ENCODE data around the gene LAMB4. TPM values are rescaled to one million over a fixed set of nuclear protein-coding genes. Genes with fewer than 3 reads are reported as not detected.

The LAMB4 gene
- total and polyA plus RNA-seq, 2 of the 8 experiments (the other 6 are each of a cell fraction or from before 2014, with no cell fraction given): not detected

- no peaks in the 10 kb centered on the region for H3K4me1 ChIP-seq (replicated peaks in 1 of 4; ENCODE audit: control insufficient read depth in 3 of 4, insufficient read depth in 4 of 4, low read length in 3 of 4)
- no peak overlapping the region for H2BK20ac ChIP-seq (ENCODE audit: low read length)
- H2BK5ac ChIP-seq (ENCODE audit: low read depth, low read length): no peak overlapping the region
- H3K4ac ChIP-seq (replicated peaks; ENCODE audit: insufficient read length, low read depth, low read length): no peak overlapping the region
- no peak overlapping the region for H2AFZ ChIP-seq (ENCODE audit: low read length)
- no peak overlapping the region for H3K4me3 ChIP-seq (ENCODE audit: extremely low read depth in 1 of 4, insufficient read depth in 2 of 4, low read depth in 3 of 4, low read length in 4 of 4)
- H3K79me2 ChIP-seq (ENCODE audit: control insufficient read depth in 1 of 2, insufficient read depth in 2 of 2, low read length in 2 of 2): no peaks in the 10 kb centered on the region
- H4K20me1 ChIP-seq (replicated peaks in 1 of 2; ENCODE audit: control insufficient read depth in 1 of 2, insufficient read depth in 2 of 2, low read length in 2 of 2): no peaks in the 10 kb centered on the region
- H3K27me3 ChIP-seq (replicated peaks in 1 of 4; ENCODE audit: control insufficient read depth in 3 of 4, extremely low read depth in 1 of 4, insufficient read depth in 3 of 4, low read length in 3 of 4): no peaks in the 10 kb centered on the region
- no peaks in the 10 kb centered on the region for H3K9me3 ChIP-seq (ENCODE audit: insufficient read depth in 2 of 2, low read depth in 1 of 2, low read length in 1 of 2)
- H3K9ac ChIP-seq (replicated peaks in 1 of 4; ENCODE audit: extremely low read depth in 1 of 4, low read depth in 3 of 4, low read length in 3 of 4): no peak overlapping the region
- H3K27ac ChIP-seq (ENCODE audit: low read depth, low read length): no peak overlapping the region
- no peak overlapping the region for H2BK12ac ChIP-seq (ENCODE audit: low read depth, low read length)
- H4K91ac ChIP-seq (replicated peaks; ENCODE audit: insufficient read length, low read length): no peak overlapping the region
- no peak overlapping the region for H2BK15ac ChIP-seq (ENCODE audit: low read length)
- CTCF ChIA-PET (ENCODE audit: partially characterized antibody): no interaction called here
- H3K56ac ChIP-seq (replicated peaks; ENCODE audit: insufficient read length, low read depth, low read length): no peak overlapping the region
- H3K4me2 ChIP-seq (ENCODE audit: insufficient read depth in 1 of 2, low read depth in 2 of 2, low read length in 2 of 2): no peak overlapping the region
- H3K18ac ChIP-seq (ENCODE audit: extremely low read depth, low read length): no peak overlapping the region
- no peak overlapping the region for H3K23ac ChIP-seq (ENCODE audit: insufficient read length)
- no peaks in the 10 kb centered on the region for H3K79me1 ChIP-seq (ENCODE audit: low read depth, low read length)
- H3K14ac ChIP-seq (ENCODE audit: insufficient read length): no peak overlapping the region
- no peaks in the 10 kb centered on the region for H3K36me3 ChIP-seq (ENCODE audit: control insufficient read depth in 2 of 4, insufficient read depth in 4 of 4, low read length in 3 of 4)
- H4K8ac ChIP-seq (ENCODE audit: extremely low read depth, insufficient read depth, low read length): no peak overlapping the region
- no peak for FAIRE-seq
- no peak overlapping the region for H4K5ac ChIP-seq (ENCODE audit: insufficient read length, low read depth, low read length)
- no peaks in the 10 kb centered on the region for H3K23me2 ChIP-seq (ENCODE audit: low read depth, low read length)
- H2BK120ac ChIP-seq (replicated peaks; ENCODE audit: low read depth, low read length): no peak overlapping the region
- TF ChIP-seq TAF1 (IDR thresholded peaks at IDR 0.05; ENCODE audit: low read depth, low read length): no peak
- TF ChIP-seq POU5F1 (IDR thresholded peaks at IDR 0.05; ENCODE audit: low read depth, low read length): no peak
- no peak for TF ChIP-seq FOSL1 (IDR thresholded peaks at IDR 0.05; ENCODE audit: insufficient read depth, low read depth, low read length)
- no peak for TF ChIP-seq ATF3 (IDR thresholded peaks at IDR 0.05; ENCODE audit: insufficient read depth, low read depth, low read length)
- no peak overlapping the region for H2AK5ac ChIP-seq (ENCODE audit: low read depth, low read length)
- POLR2A ChIA-PET (ENCODE audit: partially characterized antibody): no interaction called here
- DNase-seq (ENCODE audit: low read depth in 1 of 2, low spot score in 2 of 2): no peak
- WGBS, 2 experiments (ENCODE audit: extremely low coverage in 1 of 2, insufficient coverage in 1 of 2, insufficient read length in 1 of 2, insufficient replicate concordance in 2 of 2, low coverage in 1 of 2, low lambda C conversion rate in 2 of 2, missing lambda C conversion rate in 1 of 2): 84% methylated on average over 2 of the region's 2 CpGs; no CpG with 5 or more reads in 1 of the 2 experiments
Observed at GRCh38 chr7:108072739-108073138, 57.4 kb downstream of the LAMB4 start.

All from H1 (cell line).